ENCODE data around the gene NUAK2. TPM values are rescaled to one million over a fixed set of nuclear protein-coding genes. Genes with fewer than 3 reads are reported as not detected.

Gene NUAK2
- total and polyA plus RNA-seq, 4 donors: 1.3 to 2.4 (median 2.1) TPM

GRCh38 chr1:205358579-205358978 is 37.0 kb upstream of the NUAK2 start:
- Histone ChIP-seq H3K4me3 (ENCODE audit: low read depth in 1 of 3, low read length in 3 of 3) (no peak overlapping the region), H3K4me1 (ENCODE audit: control insufficient read depth in 4 of 4, insufficient read depth in 4 of 4, low read length in 3 of 4) (no peaks in the 10 kb centered on the region), H3K36me3 (ENCODE audit: control insufficient read depth in 4 of 4, insufficient read depth in 3 of 4, low read depth in 1 of 4, low read length in 3 of 4) (no peaks in the 10 kb centered on the region), H3K27ac (ENCODE audit: low read depth in 1 of 2, low read length in 2 of 2) (no peak overlapping the region), H3K27me3 (ENCODE audit: control insufficient read depth in 4 of 4, insufficient read depth in 4 of 4, low read length in 3 of 4) (peaks cover 0 to 13% (median 5%) of the 10 kb centered on the region in 4 donors), H3K9me3 (ENCODE audit: control insufficient read depth in 4 of 4, low read length in 3 of 4) (no peaks in the 10 kb centered on the region), H3K9ac (ENCODE audit: low read depth in 1 of 2, low read length in 2 of 2) (no peak overlapping the region)
- TF ChIP-seq REST (IDR thresholded peaks at IDR 0.05) (no peak), JUND (IDR thresholded peaks at IDR 0.05) (no peak), CTCF (IDR thresholded peaks at IDR 0.05; ENCODE audit: low read depth, low read length, missing input control) (no peak), RAD21 (IDR thresholded peaks at IDR 0.05) (no peak), ZBTB33 (IDR thresholded peaks at IDR 0.05) (no peak), HNF4A (conservative IDR thresholded peaks at IDR 0.05) (no peak), YY1 (IDR thresholded peaks at IDR 0.05) (no peak), EGR1 (IDR thresholded peaks at IDR 0.05; ENCODE audit: low read depth in 2 of 2) (no peak)
- DNase-seq (ENCODE audit: low spot score): no peak

- no peak overlapping the region for H3K27ac ChIP-seq (ENCODE audit: low read depth in 1 of 2, low read length in 2 of 2)
- no peaks in the 10 kb centered on the region for H3K4me1 ChIP-seq (ENCODE audit: control insufficient read depth in 4 of 4, insufficient read depth in 4 of 4, low read length in 3 of 4)
- 71% methylated on average over 3 of the region's 3 CpGs for WGBS
- H3K9me3 ChIP-seq (ENCODE audit: control insufficient read depth in 4 of 4, low read length in 3 of 4): no peaks in the 10 kb centered on the region
- no peak overlapping the region for H3K9ac ChIP-seq (ENCODE audit: low read depth in 1 of 2, low read length in 2 of 2)
- no peak overlapping the region for H3K4me3 ChIP-seq (ENCODE audit: low read depth in 1 of 3, low read length in 3 of 3)
- no peak for DNase-seq (ENCODE audit: low spot score)
- H3K27me3 ChIP-seq (ENCODE audit: control insufficient read depth in 4 of 4, insufficient read depth in 4 of 4, low read length in 3 of 4): peaks cover 0 to 13% (median 5%) of the 10 kb centered on the region in 4 donors
- no peaks in the 10 kb centered on the region for H3K36me3 ChIP-seq (ENCODE audit: control insufficient read depth in 4 of 4, insufficient read depth in 3 of 4, low read depth in 1 of 4, low read length in 3 of 4)
- TF ChIP-seq CTCF (IDR thresholded peaks at IDR 0.05; ENCODE audit: low read depth, low read length, missing input control) (no peak), ZBTB33 (IDR thresholded peaks at IDR 0.05) (no peak), HNF4A (conservative IDR thresholded peaks at IDR 0.05) (no peak), FOXA1 (IDR thresholded peaks at IDR 0.05) (no peak), RAD21 (IDR thresholded peaks at IDR 0.05) (no peak)
These were observed 36.0 kb upstream of the NUAK2 start for GRCh38 chr1:205357567-205357966.
